Stimulated activated CD8-positive, alpha-beta memory T cell treated with anti-CD3 and anti-CD28 coated beads, Interleukin-12 subunit alpha, Interleukin-12 subunit beta, amount 100 ng/mL, for 24 hours (primary cell): ENCODE data around the gene TMTC2.
"Not testable (repeated sequence)": the region's sequence is repeated elsewhere in the genome, so short reads cannot be mapped to it uniquely, and the experiment has no call there.

Experiments used
- DNase-seq: peaks from one replicate; pipeline ENCODE4 v3.0.0-alpha.2; 2020; ENCODE audit errors: extremely low read depth

Gene TMTC2

GRCh38 chr12:82841487-82841904 is 154.8 kb downstream of the TMTC2 start:
- no peak for DNase-seq

GRCh38 chr12:82842480-82842879 is 155.8 kb downstream of the TMTC2 start:
- DNase-seq, result no peak

GRCh38 chr12:82845076-82845475 is 158.4 kb downstream of the TMTC2 start:
- DNase-seq, result not testable (repeated sequence)

- no peak for DNase-seq
Observed at GRCh38 chr12:82848845-82849244, 162.1 kb downstream of the TMTC2 start.

- DNase-seq, result no peak
Observed at GRCh38 chr12:82852529-82852928, 165.8 kb downstream of the TMTC2 start.

GRCh38 chr12:82855872-82856271 is 169.2 kb downstream of the TMTC2 start:
- no peak for DNase-seq

- no peak for DNase-seq
Observed at GRCh38 chr12:82857276-82857675, 170.6 kb downstream of the TMTC2 start.

- DNase-seq, result no peak
Observed at GRCh38 chr12:82857911-82858533, 171.3 kb downstream of the TMTC2 start.

- no peak for DNase-seq
Observed at GRCh38 chr12:82858534-82858917, 171.8 kb downstream of the TMTC2 start.

GRCh38 chr12:82862069-82862841 is 175.5 kb downstream of the TMTC2 start:
- no peak for DNase-seq

- no peak for DNase-seq
Observed at GRCh38 chr12:82862876-82863649, 176.4 kb downstream of the TMTC2 start.

- DNase-seq, result no peak
Observed at GRCh38 chr12:82866227-82866775, 179.6 kb downstream of the TMTC2 start.

- no peak for DNase-seq
Observed at GRCh38 chr12:82866946-82867345, 180.2 kb downstream of the TMTC2 start.

GRCh38 chr12:82867762-82868500 is 181.2 kb downstream of the TMTC2 start:
- DNase-seq, result no peak

GRCh38 chr12:82870771-82871377 is 184.2 kb downstream of the TMTC2 start:
- DNase-seq, result no peak

GRCh38 chr12:82872088-82872487 is 185.4 kb downstream of the TMTC2 start:
- DNase-seq, result no peak

- no peak for DNase-seq
Observed at GRCh38 chr12:82873309-82873708, 186.6 kb downstream of the TMTC2 start.

- no peak for DNase-seq
Observed at GRCh38 chr12:82873951-82874350, 187.2 kb downstream of the TMTC2 start.

- no peak for DNase-seq
Observed at GRCh38 chr12:82874945-82875344, 188.2 kb downstream of the TMTC2 start.

- DNase-seq, result no peak
Observed at GRCh38 chr12:82876075-82876474, 189.4 kb downstream of the TMTC2 start.

GRCh38 chr12:82877963-82878362 is 191.3 kb downstream of the TMTC2 start:
- DNase-seq, result no peak
